Measurements from ENCODE around the gene RGS9BP. TPM values are rescaled to one million over a fixed set of nuclear protein-coding genes. Genes with fewer than 3 reads are reported as not detected.

The RGS9BP gene
- total and polyA plus RNA-seq, 2 of the 13 experiments (the other 11 are each of a cell fraction or from before 2014, with no cell fraction given), result 0.01 TPM; not detected in 1

DNA sequence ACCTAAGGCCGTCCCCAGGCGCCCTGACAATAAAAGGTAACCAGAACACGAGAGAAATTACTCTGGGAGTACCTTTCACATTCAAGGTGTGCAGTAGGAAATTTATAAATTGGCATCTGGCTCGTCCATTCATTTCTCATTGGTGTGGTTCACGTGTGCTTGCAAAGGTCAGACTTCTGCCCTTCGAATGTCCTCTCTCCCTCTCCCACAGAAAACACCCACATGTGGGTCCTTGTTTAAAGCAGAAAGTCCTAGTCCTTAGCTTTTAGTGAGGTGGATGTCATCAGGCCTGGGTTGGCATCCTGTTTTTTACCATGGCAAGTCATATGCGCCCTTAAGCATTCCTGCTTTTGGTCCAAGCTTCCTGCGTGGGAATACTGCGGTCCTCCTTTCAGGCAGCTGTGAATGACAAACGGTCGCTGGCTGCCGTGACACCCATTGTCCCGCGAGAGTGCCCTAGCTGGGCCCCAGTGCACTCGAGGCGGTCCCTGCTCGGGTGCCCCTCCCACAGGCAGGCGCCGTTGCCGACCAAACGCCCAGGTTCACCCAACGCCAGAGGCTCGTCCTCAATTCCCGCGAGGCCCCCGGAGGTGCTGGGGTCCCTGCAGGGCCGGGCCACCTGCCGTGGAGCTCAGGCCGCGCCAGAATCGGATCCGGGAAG, 15.8 kb downstream of the RGS9BP start, which contains the start of gene NUDT19:
Gene NUDT19 (plus strand): TSS at position 531 of the 661 bp plus-strand sequence. CDS start 140 bp downstream, outside the sequence.
- WGBS (ENCODE audit: low lambda C conversion rate), result 6% methylated on average over 15 of the region's 32 CpGs
- peak within 1 kb of the TSS; percentile 24 for H3K27ac ChIP-seq (ENCODE audit: extremely low read length, insufficient read depth, low read length)
- ATAC-seq (peak; percentile 94), DNase-seq (ENCODE audit: low spot score) (peak; percentile 78), FAIRE-seq (no peak)
- H3K9me3 ChIP-seq (ENCODE audit: low read length), result no peaks in the 10 kb centered on the region
- H4K20me1 ChIP-seq (ENCODE audit: insufficient read depth, low read length), result no peaks in the 10 kb centered on the region
- H3K4me2 ChIP-seq (ENCODE audit: low read depth, low read length), result peak within 1 kb of the TSS; percentile 91
- peaks cover 59% of the 10 kb centered on the region for H3K4me1 ChIP-seq (ENCODE audit: insufficient read depth, low read length)
- peak within 1 kb of the TSS; percentile 60 for H2AFZ ChIP-seq (ENCODE audit: low read length)
- H3K4me3 ChIP-seq (replicated peaks in 1 of 3; ENCODE audit: insufficient read depth in 1 of 3, low read depth in 2 of 3, low read length in 3 of 3), result peak within 1 kb of the TSS; percentile 54 to 75 (median 59)
- no peaks in the 10 kb centered on the region for H3K36me3 ChIP-seq (replicated peaks in 1 of 2; ENCODE audit: control insufficient read depth in 1 of 2, insufficient read depth in 2 of 2, low read length in 2 of 2)
- intact Hi-C loops (cut with micrococcal nuclease; ENCODE audit: unreplicated experiment), result loop anchor here (5.0 kb wide), 1 partner anchor 286 kb away; no protein-coding TSS in a partner anchor
- in situ Hi-C loops (cut with HindIII; ENCODE audit: extremely low pct_ligation_motif_present, low pct_unique_long_range_greater_than_20kb), result loop anchor here (10.0 to 25.0 kb wide), 2 partner anchors 283 to 446 kb away; partner anchors contain the start of genes CEP89, FAAP24 and WDR88
- H3K9ac ChIP-seq (ENCODE audit: insufficient read depth, low read depth, low read length), result peak within 1 kb of the TSS; percentile 79
- no peaks in the 10 kb centered on the region for H3K27me3 ChIP-seq (ENCODE audit: control insufficient read depth in 1 of 2, insufficient read depth in 2 of 2, low read length in 2 of 2)
- CTCF ChIA-PET (ENCODE audit: low intra/inter-chr PET ratio, low total read pairs), result no interaction called here
- TSS peak; percentile 69 for BruUV-seq (replicated peaks)
- peaks cover 11% of the 10 kb centered on the region for H3K79me2 ChIP-seq (ENCODE audit: insufficient read depth, low read length)
- POLR2A ChIA-PET, result interaction anchor here (1.0 to 1.9 kb wide), 5 partner anchors 9 to 22 kb away, joined by 3 to 21 read pairs (median 7); partner anchors contain the start of genes ANKRD27 and RGS9BP
- TF ChIP-seq JUNB (CRISPR knock-in tag; IDR thresholded peaks at IDR 0.05; ENCODE audit: borderline replicate concordance), result no peak
- no peak for TF ChIP-seq SCMH1 (CRISPR knock-in tag; IDR thresholded peaks at IDR 0.05; ENCODE audit: borderline replicate concordance)
- no peak for TF ChIP-seq ZFP41 (CRISPR knock-in tag; IDR thresholded peaks at IDR 0.05; ENCODE audit: borderline replicate concordance)
- 0 out of 2 replicates have a peak, but pooled peaks have one; percentile 56 for TF ChIP-seq ZNF296 (CRISPR knock-in tag; conservative IDR thresholded peaks at IDR 0.05)
- no peak for TF ChIP-seq ZNF775 (CRISPR knock-in tag; IDR thresholded peaks at IDR 0.05; ENCODE audit: borderline replicate concordance)
- TF ChIP-seq SMAD3 (CRISPR knock-in tag; IDR thresholded peaks at IDR 0.05), result 0 out of 2 replicates have a peak, but pooled peaks have one; percentile 21
- TF ChIP-seq ZNF160 (CRISPR knock-in tag; IDR thresholded peaks at IDR 0.05), result no peak
- TF ChIP-seq SNAPC2 (CRISPR knock-in tag; IDR thresholded peaks at IDR 0.05), result no peak
- TF ChIP-seq CHD4 (IDR thresholded peaks at IDR 0.05; ENCODE audit: borderline replicate concordance, low read length), result no peak
- no peak; the same call in 1 of the 2 replicates for TF ChIP-seq HOXA9 (CRISPR knock-in tag; IDR thresholded peaks at IDR 0.05; ENCODE audit: borderline replicate concordance)
- 0 out of 3 replicates have a peak, but pooled peaks have one; percentile 9 for TF ChIP-seq MXI1 (IDR thresholded peaks at IDR 0.05; ENCODE audit: borderline replicate concordance, low read depth, low read length)
- TF ChIP-seq SOX5 (CRISPR knock-in tag; IDR thresholded peaks at IDR 0.05; ENCODE audit: borderline replicate concordance), result 0 out of 2 replicates have a peak, but pooled peaks have one; percentile 21
- no peak for TF ChIP-seq ZBTB25 (CRISPR knock-in tag; IDR thresholded peaks at IDR 0.05)
- no peak for TF ChIP-seq ZNF563 (CRISPR knock-in tag; IDR thresholded peaks at IDR 0.05)
- TF ChIP-seq CREM (IDR thresholded peaks at IDR 0.05), result peak; percentile 38; the same call in 1 of the 2 replicates
- TF ChIP-seq CREM (CRISPR knock-in tag; IDR thresholded peaks at IDR 0.05), result no peak
- no peak for TF ChIP-seq ZC3H4 (CRISPR knock-in tag; IDR thresholded peaks at IDR 0.05; ENCODE audit: borderline replicate concordance)
- peak; percentile 75 for TF ChIP-seq ZNF232 (CRISPR knock-in tag; IDR thresholded peaks at IDR 0.05; ENCODE audit: borderline replicate concordance)
- no peak for TF ChIP-seq ZNF33A (CRISPR knock-in tag; IDR thresholded peaks at IDR 0.05; ENCODE audit: borderline replicate concordance)
- no peak for TF ChIP-seq ZKSCAN5 (CRISPR knock-in tag; IDR thresholded peaks at IDR 0.05)
- no peak for TF ChIP-seq ZNF326 (CRISPR knock-in tag; IDR thresholded peaks at IDR 0.05; ENCODE audit: borderline replicate concordance)
- 0 out of 2 replicates have a peak, but pooled peaks have one; percentile 13 for TF ChIP-seq ARNTL (CRISPR knock-in tag; IDR thresholded peaks at IDR 0.05)
- no peak for TF ChIP-seq ZNF382 (CRISPR knock-in tag; IDR thresholded peaks at IDR 0.05; ENCODE audit: borderline replicate concordance)
- TF ChIP-seq, protein P1, sequence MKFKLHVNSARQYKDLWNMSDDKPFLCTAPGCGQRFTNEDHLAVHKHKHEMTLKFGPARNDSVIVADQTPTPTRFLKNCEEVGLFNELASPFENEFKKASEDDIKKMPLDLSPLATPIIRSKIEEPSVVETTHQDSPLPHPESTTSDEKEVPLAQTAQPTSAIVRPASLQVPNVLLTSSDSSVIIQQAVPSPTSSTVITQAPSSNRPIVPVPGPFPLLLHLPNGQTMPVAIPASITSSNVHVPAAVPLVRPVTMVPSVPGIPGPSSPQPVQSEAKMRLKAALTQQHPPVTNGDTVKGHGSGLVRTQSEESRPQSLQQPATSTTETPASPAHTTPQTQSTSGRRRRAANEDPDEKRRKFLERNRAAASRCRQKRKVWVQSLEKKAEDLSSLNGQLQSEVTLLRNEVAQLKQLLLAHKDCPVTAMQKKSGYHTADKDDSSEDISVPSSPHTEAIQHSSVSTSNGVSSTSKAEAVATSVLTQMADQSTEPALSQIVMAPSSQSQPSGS (CRISPR knock-in tag; IDR thresholded peaks at IDR 0.05), result no peak

Measured in HepG2 (cell line).